Activated T-cell treated with anti-CD3 and anti-CD28 coated beads for 1 hour (primary cell): ENCODE measurements around the gene TMEM200B.
"Not testable (repeated sequence)": the region's sequence is repeated elsewhere in the genome, so short reads cannot be mapped to it uniquely, and the experiment has no call there.

Source experiments
- DNase-seq: peaks from one replicate; pipeline ENCODE4 v3.0.0-alpha.2; 2020; ENCODE audit warnings: low read depth

TMEM200B gene

GRCh38 chr1:29123887-29124365, at the start of gene TMEM200B:
Gene TMEM200B, minus strand, starts transcription at chr1:29123903. Its CDS starts 2,075 bp downstream, at chr1:29121828.
- DNase-seq, result no peak

- DNase-seq, result no peak
Measured at GRCh38 chr1:29172415-29172939, 48.8 kb upstream of the TMEM200B start.

DNA sequence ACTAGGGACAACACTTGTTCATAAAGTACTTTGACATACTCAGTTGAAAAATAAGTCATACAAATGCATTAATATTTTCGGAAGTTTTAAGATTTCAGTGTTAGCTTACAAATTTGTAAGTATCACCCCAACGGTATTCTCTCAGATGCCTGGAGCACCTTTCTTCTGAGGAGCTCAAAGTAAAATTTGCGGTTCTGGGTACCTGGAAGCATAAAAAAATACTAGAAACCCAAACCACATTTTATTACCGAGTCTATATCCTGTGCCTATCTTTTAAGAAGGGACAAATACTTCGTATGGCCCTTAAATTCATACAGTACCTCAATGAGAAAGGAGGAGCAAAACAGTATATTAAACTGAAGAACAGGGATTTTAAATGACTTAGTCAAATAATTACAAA, 47.8 kb upstream of the TMEM200B start:
- no peak for DNase-seq

DNA sequence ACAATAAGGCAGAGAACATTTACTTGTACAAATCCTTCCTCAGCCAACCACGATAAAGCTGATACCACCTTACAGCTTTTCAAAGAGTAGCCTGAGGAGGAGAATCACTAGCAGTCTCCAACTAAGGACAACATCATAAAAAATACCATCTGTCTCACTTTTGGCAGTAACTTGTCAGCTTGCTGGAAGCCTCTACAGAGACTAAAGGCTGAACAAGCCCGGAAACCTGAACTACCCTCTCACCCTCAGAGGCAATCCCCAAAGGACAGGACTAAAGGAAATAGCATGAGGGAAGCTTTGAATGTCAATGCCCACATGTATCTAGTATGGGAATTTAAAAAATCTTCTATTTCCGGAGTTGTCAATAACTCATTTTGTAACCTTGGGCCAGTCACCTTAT, 47.4 kb upstream of the TMEM200B start:
- no peak for DNase-seq

- no peak for DNase-seq
Measured at GRCh38 chr1:29169976-29170375, 46.3 kb upstream of the TMEM200B start.

DNA sequence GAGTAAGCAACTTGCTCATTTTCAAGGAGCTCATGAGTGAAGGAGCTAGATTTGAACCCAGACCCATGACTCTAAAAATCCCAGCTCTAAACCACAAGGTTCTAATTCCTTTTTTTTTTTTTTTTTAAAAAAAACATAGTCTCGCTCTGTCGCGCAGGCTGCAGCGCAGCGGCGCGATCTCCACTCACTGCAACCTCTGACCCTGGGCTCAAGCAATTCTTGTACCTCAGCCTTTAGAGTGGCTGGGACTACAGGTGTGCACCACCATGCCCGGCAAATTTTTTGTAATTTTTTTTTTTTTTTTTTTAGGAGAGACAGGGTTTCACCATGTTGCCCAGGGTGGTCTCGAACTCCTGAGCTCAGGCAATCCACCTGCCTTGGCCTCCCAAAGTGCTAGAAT, 44.2 kb upstream of the TMEM200B start:
- no peak for DNase-seq

DNA sequence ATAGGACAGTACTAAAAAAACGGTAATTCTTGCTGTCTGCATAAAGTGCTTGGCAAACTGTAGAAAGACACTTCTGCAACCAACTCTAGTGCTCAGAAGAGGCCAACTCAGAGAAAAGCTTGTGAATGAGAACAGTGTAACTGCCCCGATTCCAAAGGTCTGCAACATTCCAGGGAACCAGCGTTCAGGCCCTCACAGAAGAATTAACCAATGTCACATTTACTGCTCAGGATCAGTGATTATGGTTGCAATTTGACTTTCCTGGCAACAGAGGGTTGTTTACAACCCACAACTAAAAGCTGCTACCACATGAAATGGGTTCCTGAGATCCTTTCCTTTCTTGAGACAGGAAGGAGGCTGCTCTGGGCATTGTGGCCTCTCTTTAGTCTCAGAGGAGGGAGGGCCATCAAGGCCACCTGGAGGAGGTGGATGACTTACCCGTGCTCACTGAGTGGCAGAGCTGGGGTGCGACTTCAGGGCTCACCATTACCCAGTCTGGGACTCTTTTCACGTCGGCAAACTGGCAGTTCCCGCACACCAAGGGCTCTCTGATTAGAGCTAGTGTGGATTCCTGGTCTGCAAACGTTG, 42.7 kb upstream of the TMEM200B start:
- DNase-seq, result no peak

- no peak for DNase-seq
Measured at GRCh38 chr1:29164588-29164987, 40.9 kb upstream of the TMEM200B start.

DNA sequence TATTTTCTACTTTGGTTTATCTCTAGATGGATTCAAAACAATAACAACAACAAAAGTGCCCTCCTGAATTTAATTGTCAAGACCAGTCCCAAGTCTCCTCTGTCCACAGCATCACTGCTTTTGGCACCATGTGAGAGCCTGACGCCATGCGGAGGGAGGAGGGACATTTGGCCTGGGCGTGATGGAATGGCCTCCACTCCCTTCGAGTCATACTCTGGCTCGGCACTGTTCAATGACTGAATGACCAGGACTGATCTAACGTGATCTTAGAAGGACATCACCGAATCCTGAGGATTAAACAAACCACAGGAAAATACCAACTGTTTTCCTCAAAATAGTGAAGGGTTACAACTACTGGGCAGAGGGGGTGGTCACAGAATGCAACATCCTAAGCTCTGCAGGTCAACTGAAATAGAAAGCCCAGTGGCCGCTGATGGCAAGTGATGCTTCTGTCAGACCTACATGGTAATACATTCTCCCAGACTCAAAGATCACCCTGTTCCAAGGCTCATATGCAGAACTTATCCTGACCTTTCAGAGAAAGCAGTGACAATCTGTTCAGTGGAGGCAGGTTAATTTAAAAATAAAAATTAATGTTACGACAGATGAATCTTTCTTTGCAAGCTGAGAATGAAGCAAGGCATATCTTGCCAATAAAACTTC, 38.9 kb upstream of the TMEM200B start:
- no peak for DNase-seq

- no peak for DNase-seq
Measured at GRCh38 chr1:29162025-29162424, 38.3 kb upstream of the TMEM200B start.

DNA sequence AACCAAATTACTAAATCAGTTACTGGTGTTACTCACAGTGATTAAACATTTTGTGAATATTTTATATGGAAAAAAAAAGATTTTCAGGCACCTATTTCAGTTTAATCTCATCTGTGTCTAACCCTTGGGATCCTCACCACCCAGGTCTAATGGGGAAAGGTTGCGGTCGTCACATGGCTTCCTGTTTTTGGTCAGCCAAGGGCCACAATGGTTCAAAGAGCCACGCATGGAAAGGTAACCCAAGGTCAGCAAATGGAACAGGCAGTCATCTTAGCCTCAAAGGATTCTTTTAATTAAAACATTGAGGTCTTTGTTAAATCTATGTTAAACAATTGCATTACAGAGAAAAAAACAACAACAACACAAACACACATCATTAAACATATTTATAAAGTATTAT, 36.1 kb upstream of the TMEM200B start:
- no peak for DNase-seq

- DNase-seq, result no peak
Measured at GRCh38 chr1:29157269-29157601, 33.5 kb upstream of the TMEM200B start.

GRCh38 chr1:29156543-29157268, 33.0 kb upstream of the TMEM200B start:
- DNase-seq, result no peak

- DNase-seq, result no peak
Measured at GRCh38 chr1:29152046-29152805, 28.5 kb upstream of the TMEM200B start.

- not testable (repeated sequence) for DNase-seq
Measured at GRCh38 chr1:29150346-29150745, 26.6 kb upstream of the TMEM200B start.

DNA sequence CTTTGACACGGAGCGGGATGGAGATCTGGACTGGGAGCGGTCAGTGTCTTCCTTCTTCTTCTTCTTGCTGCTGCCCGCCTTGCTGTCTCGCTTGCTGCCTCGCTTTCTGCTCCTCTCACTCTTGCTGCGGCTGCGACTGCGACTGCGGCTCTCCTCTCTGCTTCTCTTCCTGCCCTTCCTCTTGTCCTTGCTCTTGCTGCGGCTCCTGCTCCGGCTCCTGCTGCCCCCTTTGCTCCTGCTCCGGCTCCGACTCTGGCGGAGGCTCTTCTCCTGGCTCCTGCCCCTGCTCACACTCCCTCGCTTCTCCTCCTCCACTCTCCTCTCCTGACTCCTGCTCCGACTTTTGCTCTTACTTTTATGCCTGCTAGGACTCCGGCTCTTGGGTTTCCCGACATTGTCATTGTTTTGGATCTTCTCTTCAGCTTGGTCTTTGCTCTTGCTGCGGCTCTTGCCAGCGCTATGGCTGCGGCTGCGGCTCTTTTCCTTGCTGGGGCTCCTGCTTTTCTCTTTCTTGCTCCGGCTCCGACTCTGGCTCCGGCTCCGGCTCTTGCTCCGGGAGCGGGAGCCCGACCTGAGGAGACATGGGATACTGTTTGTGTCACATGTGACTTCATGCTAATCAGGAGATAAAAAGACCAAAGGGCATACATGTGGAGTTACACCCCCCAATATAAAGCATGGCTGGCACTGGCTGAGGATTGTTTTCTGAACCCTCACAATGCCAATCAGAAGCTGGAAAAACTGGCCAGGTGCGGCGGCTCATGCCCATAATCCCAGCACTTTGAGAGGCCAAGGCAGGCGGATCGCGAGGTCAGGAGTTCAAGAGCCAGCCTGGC, 25.2 kb upstream of the TMEM200B start:
- no peak for DNase-seq

DNA sequence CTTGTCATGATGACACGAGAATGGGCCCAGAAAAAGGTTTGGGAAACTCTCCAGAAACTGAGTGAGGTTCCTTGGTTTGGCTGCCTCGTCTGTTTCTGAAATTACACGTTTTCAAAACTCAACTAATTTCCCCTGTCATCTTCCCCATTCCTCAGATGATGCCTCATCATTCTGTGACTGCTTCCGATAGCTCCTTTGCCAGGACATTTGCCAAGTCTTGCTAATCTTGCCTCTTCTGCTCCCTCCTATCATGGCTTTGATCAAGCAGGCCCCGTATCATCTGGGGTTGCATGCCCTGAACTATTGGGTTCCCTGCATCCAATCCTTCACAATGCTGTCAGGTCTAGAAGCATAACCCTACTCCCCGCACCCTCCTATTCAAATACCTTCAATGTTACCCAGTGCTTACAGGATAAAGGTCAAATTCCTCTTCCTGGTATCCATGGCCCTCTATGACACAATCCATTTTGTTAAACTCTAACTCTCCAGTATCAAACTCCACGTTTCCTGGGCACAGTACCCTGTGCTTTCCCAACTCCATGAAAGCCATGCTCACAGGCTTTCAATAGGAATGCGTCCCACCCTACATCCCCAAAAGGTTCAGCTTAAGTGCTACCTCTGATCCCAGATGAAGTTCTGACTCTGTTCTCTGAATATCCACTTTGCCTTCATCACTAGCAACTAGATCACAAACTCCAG, 22.2 kb upstream of the TMEM200B start:
- no peak for DNase-seq

DNA sequence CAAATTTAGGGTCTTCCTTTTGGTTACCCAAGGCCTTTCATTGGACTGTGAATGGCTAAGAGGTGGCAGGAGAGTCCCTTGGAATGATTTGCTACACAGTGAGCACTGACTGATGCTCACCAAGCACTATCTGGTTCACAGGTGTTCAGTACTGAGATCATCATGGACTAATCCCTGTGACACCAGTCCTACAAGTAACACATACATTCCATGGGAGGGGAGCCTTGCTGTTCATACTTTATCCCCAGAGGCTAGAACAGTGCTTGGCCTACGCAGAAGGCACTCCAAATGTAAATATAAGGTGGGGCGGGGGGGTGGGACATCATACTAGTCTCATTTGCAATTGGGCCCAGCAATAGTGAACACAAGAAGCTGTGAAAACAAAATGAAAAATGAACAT, 20.5 kb upstream of the TMEM200B start:
- DNase-seq, result no peak

GRCh38 chr1:29142714-29143113, 19.0 kb upstream of the TMEM200B start:
- DNase-seq, result no peak

DNA sequence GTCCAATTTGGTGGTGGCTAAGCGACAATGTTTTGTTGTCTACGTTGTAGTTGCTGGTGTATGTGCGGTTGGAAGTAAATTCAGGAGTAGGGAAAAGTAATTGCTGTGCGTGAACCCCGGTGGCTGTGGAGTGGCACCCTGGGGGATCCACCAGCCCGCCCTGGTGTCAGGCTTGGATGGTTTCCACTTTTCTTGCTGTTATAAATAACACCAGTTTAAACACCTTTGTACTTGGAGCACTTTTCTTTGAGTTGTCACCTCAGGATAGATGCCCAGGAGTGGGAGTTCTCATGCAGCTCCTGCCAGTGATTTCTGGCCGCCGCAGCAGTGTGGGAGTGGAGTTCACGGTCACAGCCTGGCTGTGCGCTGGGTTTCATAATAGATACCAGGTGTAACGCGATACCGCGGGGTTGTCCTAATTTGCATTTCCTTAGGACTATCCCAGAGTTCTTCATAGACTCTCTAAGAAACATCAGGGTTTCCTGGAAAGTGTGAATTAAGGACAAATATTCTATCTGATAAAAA, 12.8 kb upstream of the TMEM200B start:
- DNase-seq, result no peak

- DNase-seq, result no peak
Measured at GRCh38 chr1:29134695-29135028, 11.0 kb upstream of the TMEM200B start.
